ENCODE results near the gene PDIA5. TPM values are rescaled to one million over a fixed set of nuclear protein-coding genes. Genes with fewer than 3 reads are reported as not detected.

The PDIA5 gene
- total and polyA plus RNA-seq, 2 donors (not counting 1 experiment from before 2014, with no cell fraction given): 2.6 to 3.8 TPM

- POLR2A ChIA-PET: no interaction called here
Measured at GRCh38 chr3:123104550-123104949, 37.7 kb downstream of the PDIA5 start.

More at GRCh38 chr3:123104550-123104949, 37.7 kb downstream of the PDIA5 start:
- no peak overlapping the region for H3K4me3 ChIP-seq (ENCODE audit: control extremely low read depth in 1 of 5, extremely low read depth in 1 of 5, insufficient read depth in 1 of 5, low read depth in 2 of 5, low read length in 4 of 5)
- H2AFZ ChIP-seq (ENCODE audit: insufficient read depth, low read depth, low read length, poor library complexity, severe bottlenecking): no peak overlapping the region
- Mint-ChIP-seq H3K4me1 (peaks cover 8% of the 10 kb centered on the region), H3K4me3 (no peak overlapping the region), H3K27me3 (no peaks in the 10 kb centered on the region), H3K9me3 (ENCODE audit: insufficient read depth) (no peaks in the 10 kb centered on the region), H3K27ac (no peak overlapping the region)
- H4K20me1 ChIP-seq (ENCODE audit: control insufficient read depth, insufficient read depth, low read length, poor library complexity, severe bottlenecking): no peaks in the 10 kb centered on the region
- H3K4me2 ChIP-seq (replicated peaks; ENCODE audit: low read depth, low read length, poor library complexity, severe bottlenecking): no peak overlapping the region
- TF ChIP-seq CTCF (IDR thresholded peaks at IDR 0.05) (no peak), EZH2 (IDR thresholded peaks at IDR 0.05; ENCODE audit: borderline replicate concordance, insufficient read depth, low read depth, low read length, poor library complexity, severe bottlenecking) (no peak)
- no peak for DNase-seq
- no peak overlapping the region for H3K27ac ChIP-seq (ENCODE audit: low read length in 2 of 2)
- intact Hi-C loops (cut with micrococcal nuclease): no loop called here
- no peak for ATAC-seq (ENCODE audit: low read depth)
- H3K27me3 ChIP-seq (replicated peaks in 1 of 4; ENCODE audit: control extremely low read depth in 1 of 4, control insufficient read depth in 3 of 4, insufficient read depth in 4 of 4, low read length in 3 of 4): no peaks in the 10 kb centered on the region
- WGBS (ENCODE audit: insufficient coverage): no CpG with 5 or more reads among the region's 3 CpGs
- H3K36me3 ChIP-seq (replicated peaks in 1 of 2; ENCODE audit: control extremely low read depth in 1 of 2, control insufficient read depth in 1 of 2, extremely low read depth in 1 of 2, insufficient read depth in 2 of 2, low read length in 1 of 2): no peaks in the 10 kb centered on the region
- H3K4me1 ChIP-seq (ENCODE audit: control insufficient read depth in 2 of 2, insufficient read depth in 2 of 2, low read length in 2 of 2): peaks cover 12 to 13% of the 10 kb centered on the region in 2 donors
- no peaks in the 10 kb centered on the region for H3K79me2 ChIP-seq (ENCODE audit: control insufficient read depth, insufficient read depth, low read length)
- CTCF ChIA-PET: no interaction called here
- H3K9ac ChIP-seq (ENCODE audit: low read length): no peak overlapping the region
- H3K9me3 ChIP-seq (ENCODE audit: control extremely low read depth in 1 of 3, control insufficient read depth in 2 of 3, insufficient read depth in 1 of 3, low read length in 2 of 3): no peaks in the 10 kb centered on the region
